ENCODE data around the gene LRP4.

LRP4 gene

GRCh38 chr11:46920755-46921154 lies 2.4 kb upstream of the LRP4 start:
- no peak overlapping the region for H2AFZ ChIP-seq (ENCODE audit: low read length)
- TF ChIP-seq EZH2 (IDR thresholded peaks at IDR 0.05; ENCODE audit: borderline replicate concordance, low read length) = no peak
- TF ChIP-seq CTCF (IDR thresholded peaks at IDR 0.05; ENCODE audit: low read length) = no peak
- H3K4me2 ChIP-seq (ENCODE audit: low read length) = no peak overlapping the region

GRCh38 chr11:46918788-46919513 lies 601 bp upstream of the LRP4 start:
- Histone ChIP-seq H3K36me3 (ENCODE audit: insufficient read depth, low read length) (no peaks in the 10 kb centered on the region), H3K4me3 (ENCODE audit: low read depth, low read length, poor library complexity, severe bottlenecking) (peak overlapping the region; percentile 77), H3F3A (ENCODE audit: insufficient read depth, low read length) (no peaks in the 10 kb centered on the region), H3K4me1 (ENCODE audit: insufficient read depth, low read length, severe bottlenecking) (peaks cover 44% of the 10 kb centered on the region), H3K79me2 (ENCODE audit: insufficient read depth, low read length) (no peaks in the 10 kb centered on the region), H3K27me3 (ENCODE audit: insufficient read depth, low read length) (no peaks in the 10 kb centered on the region), H3K9ac (ENCODE audit: low read length) (peak overlapping the region; percentile 58), H2AFZ (ENCODE audit: low read length) (0 out of 2 replicates have a peak overlapping the region, but pooled peaks have one; percentile 67), H4K20me1 (ENCODE audit: insufficient read depth, low read length) (no peaks in the 10 kb centered on the region), H3K9me3 (ENCODE audit: low read length) (no peaks in the 10 kb centered on the region), H3K9me2 (ENCODE audit: low read depth, low read length) (no peaks in the 10 kb centered on the region), H3K27ac (ENCODE audit: low read depth, low read length, poor library complexity, severe bottlenecking) (peak overlapping the region; percentile 52), H3K4me2 (ENCODE audit: low read length) (peak overlapping the region; percentile 82)
- no peak for TF ChIP-seq CTCF (IDR thresholded peaks at IDR 0.05; ENCODE audit: low read length)
- TF ChIP-seq EZH2 (IDR thresholded peaks at IDR 0.05; ENCODE audit: borderline replicate concordance, low read length) = no peak

More at GRCh38 chr11:46920755-46921154, 2.4 kb upstream of the LRP4 start:
- Histone ChIP-seq H3K4me1 (ENCODE audit: insufficient read depth, low read length, severe bottlenecking) (peaks cover 43% of the 10 kb centered on the region), H3K9me2 (ENCODE audit: low read depth, low read length) (no peaks in the 10 kb centered on the region), H3K9ac (ENCODE audit: low read length) (no peak overlapping the region), H3K36me3 (ENCODE audit: insufficient read depth, low read length) (no peaks in the 10 kb centered on the region), H4K20me1 (ENCODE audit: insufficient read depth, low read length) (no peaks in the 10 kb centered on the region), H3K27ac (ENCODE audit: low read depth, low read length, poor library complexity, severe bottlenecking) (no peak overlapping the region), H3K9me3 (ENCODE audit: low read length) (no peaks in the 10 kb centered on the region), H3K27me3 (ENCODE audit: insufficient read depth, low read length) (no peaks in the 10 kb centered on the region), H3F3A (ENCODE audit: insufficient read depth, low read length) (no peaks in the 10 kb centered on the region), H3K4me3 (ENCODE audit: low read depth, low read length, poor library complexity, severe bottlenecking) (no peak overlapping the region), H3K79me2 (ENCODE audit: insufficient read depth, low read length) (no peaks in the 10 kb centered on the region)

- TF ChIP-seq CTCF (IDR thresholded peaks at IDR 0.05; ENCODE audit: low read length) (no peak), EZH2 (IDR thresholded peaks at IDR 0.05; ENCODE audit: borderline replicate concordance, low read length) (no peak)
- Histone ChIP-seq H3K4me1 (ENCODE audit: insufficient read depth, low read length, severe bottlenecking) (peaks cover 44% of the 10 kb centered on the region), H3K4me3 (ENCODE audit: low read depth, low read length, poor library complexity, severe bottlenecking) (peak overlapping the region; percentile 77), H3K9me3 (ENCODE audit: low read length) (no peaks in the 10 kb centered on the region), H3K4me2 (ENCODE audit: low read length) (peak overlapping the region; percentile 66), H3K9me2 (ENCODE audit: low read depth, low read length) (no peaks in the 10 kb centered on the region), H3K27me3 (ENCODE audit: insufficient read depth, low read length) (no peaks in the 10 kb centered on the region), H3K27ac (ENCODE audit: low read depth, low read length, poor library complexity, severe bottlenecking) (no peak overlapping the region), H3K36me3 (ENCODE audit: insufficient read depth, low read length) (no peaks in the 10 kb centered on the region), H3K9ac (ENCODE audit: low read length) (peak overlapping the region; percentile 74), H3F3A (ENCODE audit: insufficient read depth, low read length) (no peaks in the 10 kb centered on the region), H4K20me1 (ENCODE audit: insufficient read depth, low read length) (no peaks in the 10 kb centered on the region), H2AFZ (ENCODE audit: low read length) (no peak overlapping the region), H3K79me2 (ENCODE audit: insufficient read depth, low read length) (no peaks in the 10 kb centered on the region)
Measured at GRCh38 chr11:46917762-46918082, 628 bp downstream of the LRP4 start.

Data from OCI-LY1 (cell line).